GM23248 (cell line): ENCODE results near the gene SYT6.

ENCODE experiments used
- EZH2 ChIP-seq: fragments of 200-600 bp; sonication (generic); IDR thresholded peaks from 2 replicates; pipeline ENCODE4 v1.6.1; 2018; ENCODE audit warnings: antibody characterized with exemption, mild to moderate bottlenecking; ENCODE audit not compliant: insufficient read depth, poor library complexity, severe bottlenecking
- EZH2phosphoT487 ChIP-seq: fragments of 200-600 bp; sonication (generic); IDR thresholded peaks from 2 replicates; pipeline ENCODE4 v1.6.1; 2018; ENCODE audit warnings: antibody characterized with exemption, moderate library complexity, mild to moderate bottlenecking, low read depth; ENCODE audit not compliant: insufficient read depth

DNA sequence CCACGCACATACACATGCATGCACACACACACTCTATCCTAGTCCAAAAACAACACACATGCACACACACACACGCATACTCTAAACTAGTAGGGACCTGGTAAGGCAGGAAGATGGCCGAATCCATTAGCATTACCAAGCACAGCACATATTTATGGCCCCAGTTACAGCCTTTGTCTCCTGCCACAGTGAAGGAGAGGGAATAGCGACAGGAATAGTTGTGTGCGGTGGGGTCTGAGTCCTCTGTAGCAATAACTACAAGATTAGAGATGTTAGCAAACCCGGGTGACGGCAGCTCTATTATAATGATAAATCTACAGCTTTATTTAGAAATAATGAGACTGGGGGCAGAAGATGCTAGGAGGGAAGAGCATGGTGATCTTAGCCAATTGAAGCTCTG lies 20.5 kb downstream of the SYT6 start:
- TF ChIP-seq EZH2 = no peak
- TF ChIP-seq EZH2phosphoT487 = no peak
